Testis (tissue), 3 donors: ENCODE results near the gene RNF167. TPM values are rescaled to one million over a fixed set of nuclear protein-coding genes. Genes with fewer than 3 reads are reported as not detected.

ENCODE experiments used
- DNase-seq: peaks from one replicate; pipeline ENCODE4 v3.0.0-alpha.2; 2019
- H3K27ac ChIP-seq, 2 donors: fragments of 200-600 bp; sonication (generic); one replicate each; pipeline ENCODE4 v1.5.1; 2019
- H3K27me3 ChIP-seq: fragments of 200-600 bp; sonication (generic); one replicate; pipeline ENCODE4 v1.5.1; 2019
- H3K36me3 ChIP-seq: fragments of 200-600 bp; sonication (generic); one replicate; pipeline ENCODE4 v1.5.1; 2017; ENCODE audit warnings: low read depth; ENCODE audit errors: missing control alignments
- H3K4me1 ChIP-seq: fragments of 200-600 bp; sonication (generic); one replicate; pipeline ENCODE4 v1.5.1; 2019
- H3K4me3 ChIP-seq, 2 donors: fragments of 200-600 bp; sonication (generic); one replicate each; pipeline ENCODE4 v1.5.1; 2017 to 2019
- H3K9me3 ChIP-seq: fragments of 200-600 bp; sonication (generic); one replicate; pipeline ENCODE4 v1.5.1; 2017
- CTCF ChIP-seq, 3 experiments: fragments of 450-650 bp in 2 of 3; fragments of 200-600 bp in 1 of 3; sonication (generic) in 1 of 3; IDR thresholded peaks; one replicate each; pipeline ENCODE4 v1.5.1; 2016 to 2019; ENCODE audit warnings: antibody characterized with exemption in 3 of 3, mild to moderate bottlenecking in 2 of 3, moderate library complexity in 1 of 3
- POLR2A ChIP-seq: fragments of 450-650 bp; IDR thresholded peaks from one replicate; pipeline ENCODE4 v1.6.1; 2017; ENCODE audit warnings: antibody characterized with exemption, mild to moderate bottlenecking, moderate library complexity
- WGBS, 2 donors: methylation state at CpG; one replicate each; pipeline ENCODE4 v1.1.5; 2018; 5-methylcytosine and 5-hydroxymethylcytosine counted together
- intact Hi-C: fragments of 100-400 bp; cut with DNase I; formaldehyde crosslinking; loops from one replicate; pipeline ENCODE4 v1.15.1; 2023; ENCODE audit warnings: low total_unique reads
- polyA plus RNA-seq: library from polyadenylated mRNA; stranded (reverse); fragments of 350-450 nt; fragmentation: Illumina TruSeq; extraction: RNeasy Lipid Tissue Mini Kit (QIAGEN cat#74804); gene quantifications from one replicate; pipeline ENCODE4 v1.2.3, GENCODE V29; 2014; ENCODE audit warnings: low read depth, low replicate concordance; ENCODE audit not compliant: insufficient read depth
- total RNA-seq, 2 donors: library from RNA; depleted of rRNA; stranded (reverse); fragments of >200 nt; gene quantifications; one replicate each; pipeline ENCODE4 v1.2.3, GENCODE V29; 2016

Gene RNF167
- total and polyA plus RNA-seq, 3 donors from 2014 or later: 110 to 211 (median 111) TPM

- TF ChIP-seq CTCF (IDR thresholded peaks at IDR 0.05): no peak
- TF ChIP-seq POLR2A: no peak
- Histone ChIP-seq H3K27me3 (no peaks in the 10 kb centered on the region), H3K9me3 (no peaks in the 10 kb centered on the region), H3K36me3 (no peaks in the 10 kb centered on the region), H3K27ac (no peak overlapping the region), H3K4me1 (peaks cover 14% of the 10 kb centered on the region), H3K4me3 (no peak overlapping the region)
- intact Hi-C loops: no loop called here
- 91 to 93% methylated on average over 9 to 11 of the region's 11 CpGs for WGBS, 2 donors
- no peak for DNase-seq
These were observed 2.0 kb upstream of the RNF167 start for GRCh38 chr17:4938069-4938491.

GRCh38 chr17:4938688-4939545, 1.2 kb upstream of the RNF167 start:
- intact Hi-C loops: no loop called here
- Histone ChIP-seq H3K4me3 (peak overlapping the region; percentile 69), H3K27me3 (no peaks in the 10 kb centered on the region), H3K9me3 (no peaks in the 10 kb centered on the region), H3K36me3 (no peaks in the 10 kb centered on the region), H3K4me1 (peaks cover 14% of the 10 kb centered on the region), H3K27ac (peak overlapping the region; percentile 83 to 97)
- 51 to 53% methylated on average over 13 to 19 of the region's 19 CpGs for WGBS, 2 donors
- DNase-seq: no peak
- no peak for TF ChIP-seq POLR2A
- TF ChIP-seq CTCF (IDR thresholded peaks at IDR 0.05): no peak

- DNase-seq: no peak
- Histone ChIP-seq H3K36me3 (no peaks in the 10 kb centered on the region), H3K27ac (peak overlapping the region; percentile 83 to 97), H3K4me1 (peaks cover 14% of the 10 kb centered on the region), H3K27me3 (no peaks in the 10 kb centered on the region), H3K9me3 (no peaks in the 10 kb centered on the region), H3K4me3 (peak overlapping the region; percentile 69)
- 0% methylated on average over 12 to 16 of the region's 16 CpGs for WGBS, 2 donors
- intact Hi-C loops: no loop called here
- TF ChIP-seq CTCF (IDR thresholded peaks at IDR 0.05) (no peak), POLR2A (no peak)
These were observed 597 bp upstream of the RNF167 start for GRCh38 chr17:4939546-4939795.

GRCh38 chr17:4940555-4941318, 669 bp downstream of the RNF167 start:
- intact Hi-C loops: no loop called here
- Histone ChIP-seq H3K27ac (peak overlapping the region; percentile 83 to 97), H3K36me3 (no peaks in the 10 kb centered on the region), H3K4me3 (peak overlapping the region; percentile 69), H3K27me3 (no peaks in the 10 kb centered on the region), H3K9me3 (no peaks in the 10 kb centered on the region), H3K4me1 (peaks cover 20% of the 10 kb centered on the region)
- peak; percentile 93 for DNase-seq
- no peak for TF ChIP-seq CTCF (IDR thresholded peaks at IDR 0.05)
- no peak for TF ChIP-seq POLR2A
- WGBS, 2 donors: 1 to 2% methylated on average over 23 to 29 of the region's 29 CpGs
